Testis (tissue), 2 donors: ENCODE measurements around the gene RESP18.

Source experiments
- CTCF ChIP-seq, 3 experiments: fragments of 450-650 bp in 2 of 3; fragments of 200-600 bp in 1 of 3; sonication (generic) in 1 of 3; IDR thresholded peaks; one replicate each; pipeline ENCODE4 v1.5.1; 2016 to 2019; ENCODE audit warnings: antibody characterized with exemption in 3 of 3, mild to moderate bottlenecking in 2 of 3, moderate library complexity in 1 of 3
- POLR2A ChIP-seq: fragments of 450-650 bp; IDR thresholded peaks from one replicate; pipeline ENCODE4 v1.6.1; 2017; ENCODE audit warnings: antibody characterized with exemption, mild to moderate bottlenecking, moderate library complexity

DNA sequence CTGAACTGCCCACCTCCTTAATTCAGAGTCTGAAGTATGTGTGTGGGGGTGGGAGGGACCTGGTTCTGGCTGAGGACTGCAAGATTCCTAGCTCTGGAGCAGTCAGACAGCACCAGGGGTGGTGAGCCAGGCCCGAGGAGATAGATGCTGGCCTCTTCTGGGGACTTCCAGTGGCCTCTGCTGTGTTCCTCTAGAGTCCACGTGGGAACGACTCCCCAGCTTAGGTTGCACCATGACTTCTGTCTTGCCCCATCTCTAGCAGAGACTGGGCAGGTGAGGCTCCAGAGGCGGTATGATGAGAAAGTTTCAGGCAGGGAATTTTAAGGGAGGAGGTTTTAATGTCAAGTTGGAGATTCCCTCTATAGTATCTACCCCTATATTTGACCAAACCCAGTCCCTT lies 22.0 kb upstream of the RESP18 start:
- TF ChIP-seq CTCF (IDR thresholded peaks at IDR 0.05) (no peak), POLR2A (no peak)
